Heart left ventricle (tissue), 13 donors: ENCODE results near the gene RBMS2.
"Not testable (repeated sequence)": the region's sequence is repeated elsewhere in the genome, so short reads cannot be mapped to it uniquely, and the experiment has no call there.

ENCODE experiments used
- POLR2A ChIP-seq, 2 donors: fragments of 450-650 bp; IDR thresholded peaks; one replicate each; pipeline ENCODE4 v1.6.1; 2017; ENCODE audit warnings: antibody characterized with exemption in 2 of 2, mild to moderate bottlenecking in 2 of 2, moderate library complexity in 2 of 2
- TF ChIP-seq, protein P1 (sequence below), 12 donors: fragments of 200-600 bp; sonication (generic) in 4 of 12; IDR thresholded peaks; one replicate each; pipeline versions ENCODE4 v1.5.0 to v1.8.0; 2018 to 2022; ENCODE audit warnings: antibody characterized with exemption in 12 of 12, mild to moderate bottlenecking in 5 of 12
- donor health status: ischemic (EF 13 %, LVEDD 7.1; RV severe dilation, severe dysfunction).
- donor health status: DM: no; HTN: yes; CAD: no.
- donor health status: DM: no; HTN: no; CAD: no.
- donor health status: ischemic (EF 25% LVEDD 6.9; RV normal size, moderate dysfunction).
- donor health status: ischemic (EF 25% LVEDD 5.7; RV mildly dilated, moderate dysfunction).
- donor health status: ischemic (EF 35%, LVEDD 5.7; RV mildly dilated, moderate dysfunction).
- donor health status: nonischemic (EF 11% LVEDD 7.7; RV severe dilation, severe dysfunction).
- donor health status: DM: yes; HTN: yes; CAD: no.
- donor health status: PGD.
- donor health status: ischemic (EF 29% LVEDD 5.4; RV normal size, mild dysfunction).
- donor health status: nonischemic (EF 23%, LVEDD 6.1; RV moderate dilation, normal function).

DNA sequence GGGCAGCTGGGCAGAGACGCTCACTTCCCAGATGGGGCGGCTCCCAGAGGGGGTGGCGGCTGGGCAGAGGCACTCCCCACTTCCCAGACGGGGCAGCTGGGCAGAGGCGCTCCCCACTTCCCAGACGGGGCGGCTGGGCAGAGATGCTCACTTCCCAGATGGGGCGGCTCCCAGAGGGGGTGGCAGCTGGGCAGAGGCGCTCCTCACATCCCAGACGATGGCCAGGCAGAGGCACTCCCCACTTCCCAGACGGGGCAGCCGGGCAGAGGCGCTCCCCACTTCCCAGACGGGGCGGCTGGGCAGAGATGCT lies 27.6 kb upstream of the RBMS2 start:
- not testable (repeated sequence) for TF ChIP-seq POLR2A (IDR thresholded peaks at IDR 0.05)
- TF ChIP-seq, protein P1, sequence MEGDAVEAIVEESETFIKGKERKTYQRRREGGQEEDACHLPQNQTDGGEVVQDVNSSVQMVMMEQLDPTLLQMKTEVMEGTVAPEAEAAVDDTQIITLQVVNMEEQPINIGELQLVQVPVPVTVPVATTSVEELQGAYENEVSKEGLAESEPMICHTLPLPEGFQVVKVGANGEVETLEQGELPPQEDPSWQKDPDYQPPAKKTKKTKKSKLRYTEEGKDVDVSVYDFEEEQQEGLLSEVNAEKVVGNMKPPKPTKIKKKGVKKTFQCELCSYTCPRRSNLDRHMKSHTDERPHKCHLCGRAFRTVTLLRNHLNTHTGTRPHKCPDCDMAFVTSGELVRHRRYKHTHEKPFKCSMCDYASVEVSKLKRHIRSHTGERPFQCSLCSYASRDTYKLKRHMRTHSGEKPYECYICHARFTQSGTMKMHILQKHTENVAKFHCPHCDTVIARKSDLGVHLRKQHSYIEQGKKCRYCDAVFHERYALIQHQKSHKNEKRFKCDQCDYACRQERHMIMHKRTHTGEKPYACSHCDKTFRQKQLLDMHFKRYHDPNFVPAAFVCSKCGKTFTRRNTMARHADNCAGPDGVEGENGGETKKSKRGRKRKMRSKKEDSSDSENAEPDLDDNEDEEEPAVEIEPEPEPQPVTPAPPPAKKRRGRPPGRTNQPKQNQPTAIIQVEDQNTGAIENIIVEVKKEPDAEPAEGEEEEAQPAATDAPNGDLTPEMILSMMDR (IDR thresholded peaks at IDR 0.05), result not testable (repeated sequence)
